DOHH2 (cell line): ENCODE measurements around the gene COL1A2.

Experiments
- EZH2phosphoT487 ChIP-seq: fragments of 200-600 bp; sonication (generic); IDR thresholded peaks from 2 replicates; pipeline ENCODE4 v1.6.1; 2017; ENCODE audit warnings: borderline replicate concordance, mild to moderate bottlenecking, antibody characterized with exemption, low read length, moderate library complexity, mixed read lengths
- TF ChIP-seq, protein P1 (sequence below): fragments of 200-600 bp; sonication (generic); IDR thresholded peaks from one replicate; pipeline ENCODE4 v1.5.1; 2014; ENCODE audit warnings: antibody characterized with exemption, mild to moderate bottlenecking, low read depth, low read length; ENCODE audit not compliant: poor library complexity, severe bottlenecking

DNA sequence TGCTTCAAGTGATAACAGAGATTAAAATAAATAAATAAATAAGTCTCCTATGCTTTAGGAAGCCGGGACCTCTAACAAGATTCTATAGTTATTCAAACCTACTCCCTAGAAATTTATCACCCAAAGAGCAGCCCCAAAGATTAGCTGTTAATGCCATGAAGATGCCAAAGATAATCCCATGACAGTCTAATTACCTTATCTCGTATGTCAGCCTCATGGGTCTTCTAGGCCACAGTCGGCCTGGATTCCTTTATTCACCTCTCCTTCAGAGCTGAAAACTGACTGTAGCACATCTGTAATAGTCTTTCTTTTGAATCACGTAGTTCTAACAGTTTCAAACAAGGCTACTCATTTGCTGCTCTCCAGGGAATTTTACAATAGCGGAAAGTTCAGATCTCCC, 24.2 kb downstream of the COL1A2 start:
- TF ChIP-seq, protein P1, sequence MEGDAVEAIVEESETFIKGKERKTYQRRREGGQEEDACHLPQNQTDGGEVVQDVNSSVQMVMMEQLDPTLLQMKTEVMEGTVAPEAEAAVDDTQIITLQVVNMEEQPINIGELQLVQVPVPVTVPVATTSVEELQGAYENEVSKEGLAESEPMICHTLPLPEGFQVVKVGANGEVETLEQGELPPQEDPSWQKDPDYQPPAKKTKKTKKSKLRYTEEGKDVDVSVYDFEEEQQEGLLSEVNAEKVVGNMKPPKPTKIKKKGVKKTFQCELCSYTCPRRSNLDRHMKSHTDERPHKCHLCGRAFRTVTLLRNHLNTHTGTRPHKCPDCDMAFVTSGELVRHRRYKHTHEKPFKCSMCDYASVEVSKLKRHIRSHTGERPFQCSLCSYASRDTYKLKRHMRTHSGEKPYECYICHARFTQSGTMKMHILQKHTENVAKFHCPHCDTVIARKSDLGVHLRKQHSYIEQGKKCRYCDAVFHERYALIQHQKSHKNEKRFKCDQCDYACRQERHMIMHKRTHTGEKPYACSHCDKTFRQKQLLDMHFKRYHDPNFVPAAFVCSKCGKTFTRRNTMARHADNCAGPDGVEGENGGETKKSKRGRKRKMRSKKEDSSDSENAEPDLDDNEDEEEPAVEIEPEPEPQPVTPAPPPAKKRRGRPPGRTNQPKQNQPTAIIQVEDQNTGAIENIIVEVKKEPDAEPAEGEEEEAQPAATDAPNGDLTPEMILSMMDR = no peak
- no peak for TF ChIP-seq EZH2phosphoT487
